DMS79 treated with DMSO at 0.1 percent for 48 hours (cell line): ENCODE data around the gene KNG1.
"Not testable (repeated sequence)": the region's sequence is repeated elsewhere in the genome, so short reads cannot be mapped to it uniquely, and the experiment has no call there.

Experiments used
- DNase-seq: peaks from one replicate; lab custom pipeline; 2025; lab: John Stamatoyannopoulos, UW

Gene KNG1

GRCh38 chr3:186717039-186717457, at the start of gene KNG1:
Gene KNG1, plus strand, starts transcription at chr3:186717359. Its CDS starts 184 bp downstream, at chr3:186717543.
- DNase-seq = no peak

DNA sequence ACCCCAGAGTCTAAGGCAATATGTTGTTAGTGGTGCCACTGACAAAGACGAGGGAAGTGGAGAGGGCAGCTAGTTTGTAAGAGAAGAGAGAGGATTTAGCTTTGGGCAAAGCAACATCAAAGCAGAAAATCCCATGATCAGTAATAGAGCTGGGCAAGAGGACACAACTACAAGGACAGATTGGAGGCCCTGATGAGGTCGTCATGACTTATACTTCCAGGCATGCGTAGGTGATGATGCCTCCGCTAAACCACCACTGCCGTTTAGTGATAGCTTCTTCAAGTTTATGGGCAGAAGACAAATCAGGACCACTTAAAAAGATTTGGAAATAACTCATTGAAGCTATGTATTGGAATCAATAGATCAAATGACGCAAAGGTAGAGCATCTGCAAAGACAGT, 48.7 kb upstream of the KNG1 start:
- DNase-seq = no peak

GRCh38 chr3:186669378-186670084, 47.6 kb upstream of the KNG1 start:
- DNase-seq = no peak

DNA sequence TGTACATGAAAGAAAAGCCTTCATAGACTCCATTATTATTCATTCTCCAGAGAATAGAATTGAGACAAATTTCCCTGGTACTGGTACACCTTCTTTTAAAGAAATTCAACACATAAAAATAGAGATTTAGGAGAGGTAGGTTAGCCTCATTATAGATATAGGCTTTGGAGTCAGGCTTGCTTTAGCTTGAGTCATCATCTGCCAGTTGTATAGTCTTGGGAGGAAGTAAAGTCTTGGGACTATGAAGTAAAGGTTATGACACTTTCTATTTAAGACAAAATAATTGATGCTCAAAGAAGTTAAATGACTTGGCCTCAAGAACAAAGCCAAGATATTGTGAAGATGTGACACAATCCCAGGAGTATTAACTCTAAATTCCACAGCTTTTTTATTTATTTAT, 47.0 kb upstream of the KNG1 start:
- no peak for DNase-seq

GRCh38 chr3:186671051-186671450, 46.1 kb upstream of the KNG1 start:
- DNase-seq = no peak

- DNase-seq = no peak
Observed at GRCh38 chr3:186678604-186679003, 38.6 kb upstream of the KNG1 start.

GRCh38 chr3:186679151-186679550, 38.0 kb upstream of the KNG1 start:
- no peak for DNase-seq

DNA sequence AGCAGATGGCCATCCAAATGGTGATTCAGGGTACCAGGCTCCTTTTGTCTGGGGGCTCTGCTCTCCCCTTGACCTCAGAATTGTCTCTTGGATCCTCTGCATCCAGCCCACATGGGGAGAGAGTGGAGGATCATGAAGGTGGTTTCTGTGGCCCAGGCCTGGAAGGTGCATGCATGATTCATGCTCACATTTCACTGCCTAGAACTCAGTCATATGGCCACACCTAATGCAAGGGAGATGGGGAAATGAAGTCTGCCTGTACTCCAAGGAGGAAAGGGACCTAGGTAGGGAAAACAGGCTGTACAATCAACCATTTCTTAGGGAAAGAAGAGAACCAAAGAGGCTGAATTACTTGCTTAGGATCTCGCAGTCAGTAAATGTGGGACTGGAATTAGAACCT, 36.3 kb upstream of the KNG1 start:
- no peak for DNase-seq

GRCh38 chr3:186682812-186683211, 34.3 kb upstream of the KNG1 start:
- no peak for DNase-seq

DNA sequence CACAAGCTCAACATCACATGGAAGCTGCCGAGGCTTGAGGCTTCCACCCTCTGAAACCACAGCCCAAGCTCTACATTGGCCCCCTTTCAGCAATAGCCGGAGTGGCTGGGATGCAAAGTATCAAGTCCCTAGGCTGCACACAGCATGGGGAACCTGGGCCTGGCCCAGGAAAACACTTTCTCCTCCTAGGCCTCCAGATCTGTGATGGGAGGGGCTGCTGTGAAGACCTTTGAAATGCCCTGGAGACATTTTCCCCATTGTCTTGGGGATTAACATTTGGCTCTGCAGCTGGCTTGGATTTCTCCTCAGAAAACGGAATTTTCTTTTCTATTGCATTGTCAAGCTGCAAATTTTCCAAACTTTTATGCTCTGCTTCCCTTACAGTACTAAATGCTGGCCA, 33.2 kb upstream of the KNG1 start:
- no peak for DNase-seq

- DNase-seq = not testable (repeated sequence)
Observed at GRCh38 chr3:186686475-186686874, 30.7 kb upstream of the KNG1 start.

- DNase-seq = no peak
Observed at GRCh38 chr3:186687120-186687651, 30.0 kb upstream of the KNG1 start.

GRCh38 chr3:186690304-186690703, 26.9 kb upstream of the KNG1 start:
- DNase-seq = not testable (repeated sequence)

- no peak for DNase-seq
Observed at GRCh38 chr3:186691676-186692075, 25.5 kb upstream of the KNG1 start.

DNA sequence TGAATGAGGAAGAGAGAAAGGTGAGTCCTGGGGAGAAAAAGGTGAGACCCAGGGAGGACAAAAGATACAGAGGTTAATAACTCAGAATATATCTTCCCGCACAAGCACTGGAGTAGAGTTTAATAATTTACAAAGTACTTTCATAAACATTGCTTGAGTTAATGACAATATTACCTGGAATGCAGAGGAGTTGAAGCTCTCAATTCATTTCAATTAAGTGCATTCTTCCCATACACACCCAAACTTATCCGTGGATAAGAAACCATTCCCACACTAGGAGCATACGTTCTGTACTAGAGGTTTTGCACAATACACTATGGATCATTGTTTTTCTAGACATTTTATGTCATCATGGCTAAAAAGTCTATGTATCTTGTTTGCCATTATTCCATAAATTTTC, 23.3 kb upstream of the KNG1 start:
- DNase-seq = no peak

- no peak for DNase-seq
Observed at GRCh38 chr3:186694288-186695032, 22.7 kb upstream of the KNG1 start.

GRCh38 chr3:186696522-186696921, 20.6 kb upstream of the KNG1 start:
- no peak for DNase-seq

DNA sequence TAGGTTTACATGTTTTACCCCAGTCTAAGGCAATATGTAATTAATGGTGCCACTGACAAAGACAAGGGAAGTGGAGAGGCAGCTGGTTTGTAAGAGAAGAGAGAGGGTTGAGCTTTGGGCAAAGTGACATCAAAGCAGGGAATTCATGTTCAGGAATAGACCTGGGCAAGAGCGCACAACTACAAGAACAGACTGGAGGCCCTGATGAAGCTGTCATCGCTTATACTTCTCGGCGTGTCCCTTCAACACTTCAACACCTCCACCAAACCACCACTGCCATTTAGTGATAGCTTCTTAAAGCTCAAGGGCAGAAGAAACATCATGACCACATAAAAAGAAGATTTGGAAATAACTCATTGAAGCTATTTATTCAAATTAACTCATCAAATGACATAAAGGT, 19.6 kb upstream of the KNG1 start:
- DNase-seq = no peak

GRCh38 chr3:186700267-186700666, 16.9 kb upstream of the KNG1 start:
- no peak for DNase-seq

GRCh38 chr3:186702451-186702850, 14.7 kb upstream of the KNG1 start:
- not testable (repeated sequence) for DNase-seq

DNA sequence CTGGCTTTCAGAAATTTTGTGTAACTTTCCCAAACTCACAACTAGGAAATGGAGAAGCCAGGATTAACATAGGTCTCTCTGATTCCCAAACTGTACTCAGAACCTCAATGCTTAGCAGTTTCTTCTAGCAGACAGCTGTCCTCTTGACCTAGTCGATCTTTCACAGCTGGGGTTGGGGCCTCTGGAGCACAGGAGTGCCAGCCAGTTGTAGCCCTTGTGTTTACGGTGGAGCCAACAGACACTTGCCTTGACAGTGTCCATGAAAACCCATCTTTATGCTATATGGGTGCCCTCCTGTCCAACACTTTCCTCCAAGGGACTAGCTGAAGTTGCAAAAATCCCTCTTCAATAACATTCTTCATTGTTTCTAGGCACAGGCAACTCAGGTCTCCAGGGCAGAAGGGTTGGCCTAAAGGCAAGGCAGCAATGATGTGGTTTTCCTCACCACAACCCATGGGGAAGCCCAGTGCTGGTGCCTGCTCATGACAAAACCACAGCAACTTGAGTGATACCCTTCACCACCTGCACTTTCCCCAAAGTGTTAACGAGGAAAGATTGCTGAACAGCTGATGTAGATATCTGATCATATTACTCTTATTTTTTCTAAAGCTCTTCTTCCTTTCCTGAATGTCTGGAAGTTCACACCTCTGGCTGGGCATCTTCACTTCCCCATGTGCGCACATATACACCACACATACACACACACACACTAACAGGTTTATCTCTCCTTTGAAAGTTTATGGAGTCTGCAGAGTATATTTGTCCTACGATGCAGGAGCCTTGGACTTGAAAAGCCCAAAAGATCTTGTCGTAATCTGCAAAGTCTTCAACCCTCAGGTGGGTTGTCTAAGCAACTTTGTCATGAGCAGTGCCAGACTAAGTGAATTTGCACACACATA, 11.0 kb upstream of the KNG1 start:
- no peak for DNase-seq

GRCh38 chr3:186708983-186709679, 8.0 kb upstream of the KNG1 start:
- DNase-seq = no peak
